Measurements from ENCODE around the gene NFRKB. TPM values are rescaled to one million over a fixed set of nuclear protein-coding genes. Genes with fewer than 3 reads are reported as not detected.

The NFRKB gene
- total and polyA plus RNA-seq, 2 of the 8 experiments (the other 6 are each of a cell fraction or from before 2014, with no cell fraction given): 17.0 to 31.0 TPM

GRCh38 chr11:129852125-129852740 is 43.1 kb downstream of the NFRKB start (continued):
- no peak for TF ChIP-seq TCF12 (IDR thresholded peaks at IDR 0.05; ENCODE audit: low read depth, low read length)
- TF ChIP-seq SAP30 (IDR thresholded peaks at IDR 0.05; ENCODE audit: insufficient read depth, insufficient replicate concordance, low read length): no peak
- no peak for TF ChIP-seq CHD1 (IDR thresholded peaks at IDR 0.05; ENCODE audit: low read depth, low read length)
- TF ChIP-seq TBP (IDR thresholded peaks at IDR 0.05; ENCODE audit: low read depth, low read length): no peak
